NCI-H345 (cell line): ENCODE measurements around the gene CCM2L.
"Not testable (repeated sequence)": the region's sequence is repeated elsewhere in the genome, so short reads cannot be mapped to it uniquely, and the experiment has no call there.

Experiments used
- DNase-seq: peaks from one replicate; lab custom pipeline; 2025; lab: John Stamatoyannopoulos, UW

Gene CCM2L

DNA sequence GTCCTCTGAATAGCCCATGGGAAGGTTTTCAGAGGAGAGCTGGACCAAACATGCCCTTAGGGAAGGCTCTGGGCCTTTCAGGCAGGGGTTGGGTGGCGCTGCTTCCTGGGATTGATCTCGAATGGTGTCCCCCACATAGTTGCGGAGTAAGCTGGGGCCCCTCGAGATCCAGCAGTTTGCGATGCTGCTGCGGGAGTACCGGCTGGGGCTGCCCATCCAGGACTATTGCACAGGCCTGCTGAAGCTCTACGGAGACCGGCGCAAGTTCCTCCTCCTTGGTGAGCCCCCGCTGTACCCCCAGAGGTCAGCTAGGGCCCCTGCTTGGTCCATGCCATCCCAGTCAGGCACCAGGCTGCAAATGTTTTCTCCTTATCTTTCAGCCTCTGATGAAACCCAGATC lies 19.3 kb downstream of the CCM2L start:
- DNase-seq, result no peak

DNA sequence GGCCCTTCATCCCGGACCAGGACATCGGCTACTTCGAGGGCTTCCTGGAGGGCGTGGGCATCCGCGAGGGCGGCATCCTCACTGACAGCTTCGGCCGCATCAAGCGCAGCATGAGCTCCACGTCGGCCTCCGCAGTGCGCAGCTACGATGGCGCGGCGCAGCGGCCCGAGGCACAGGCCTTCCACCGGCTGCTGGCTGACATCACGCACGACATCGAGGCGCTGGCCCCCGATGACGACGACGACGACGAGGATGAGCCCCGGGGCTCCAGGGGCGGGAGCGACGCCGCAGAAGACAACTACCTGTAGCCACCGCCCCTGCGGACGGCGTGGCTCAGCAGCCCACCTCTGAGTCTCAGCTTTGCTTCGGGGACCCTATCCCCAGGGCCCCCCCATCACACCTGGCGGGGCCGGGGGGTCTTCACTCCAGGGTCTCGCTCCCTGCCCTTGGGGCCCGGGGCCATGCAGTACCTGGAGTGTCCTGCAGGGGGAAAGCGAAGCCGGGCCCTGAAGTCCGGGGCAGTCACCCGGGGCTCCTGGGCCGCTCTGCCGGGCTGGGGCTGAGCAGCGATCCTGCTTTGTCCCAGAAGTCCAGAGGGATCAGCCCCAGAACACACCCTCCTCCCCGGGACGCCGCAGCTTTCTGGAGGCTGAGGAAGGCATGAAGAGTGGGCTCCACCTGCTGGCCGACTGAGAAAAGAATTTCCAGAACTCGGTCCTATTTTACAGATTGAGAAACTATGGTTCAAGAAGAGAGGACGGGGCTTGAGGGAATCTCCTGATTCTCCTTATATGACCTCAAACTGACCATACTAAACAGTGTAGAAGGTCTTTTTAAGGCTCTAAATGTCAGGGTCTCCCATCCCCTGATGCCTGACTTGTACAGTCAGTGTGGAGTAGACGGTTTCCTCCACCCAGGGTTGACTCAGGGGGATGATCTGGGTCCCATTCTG lies 21.0 kb downstream of the CCM2L start:
- DNase-seq, result peak; percentile 71

GRCh38 chr20:32033316-32033715 lies 23.1 kb downstream of the CCM2L start:
- DNase-seq, result no peak

DNA sequence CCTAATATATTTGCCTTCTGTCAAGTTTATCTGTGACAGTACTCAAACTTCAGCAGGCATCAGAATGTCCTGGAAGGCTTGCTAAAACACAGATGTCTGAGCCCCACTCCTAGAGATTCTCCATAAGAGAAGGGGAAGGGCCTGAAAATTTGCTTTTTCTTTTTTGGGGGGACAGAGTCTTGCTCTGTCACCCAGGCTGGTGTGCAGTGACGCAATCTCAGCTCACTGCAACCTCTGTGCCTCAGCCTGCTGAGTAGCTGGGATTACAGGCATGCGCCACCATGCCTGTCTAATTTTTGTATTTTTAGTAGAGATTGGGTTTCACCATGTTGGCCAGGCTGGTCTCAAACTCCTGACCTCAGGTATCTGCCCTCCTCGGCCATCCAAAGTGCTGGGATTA lies 23.5 kb downstream of the CCM2L start:
- DNase-seq, result not testable (repeated sequence)

GRCh38 chr20:32034581-32035425 lies 24.6 kb downstream of the CCM2L start:
- no peak for DNase-seq

DNA sequence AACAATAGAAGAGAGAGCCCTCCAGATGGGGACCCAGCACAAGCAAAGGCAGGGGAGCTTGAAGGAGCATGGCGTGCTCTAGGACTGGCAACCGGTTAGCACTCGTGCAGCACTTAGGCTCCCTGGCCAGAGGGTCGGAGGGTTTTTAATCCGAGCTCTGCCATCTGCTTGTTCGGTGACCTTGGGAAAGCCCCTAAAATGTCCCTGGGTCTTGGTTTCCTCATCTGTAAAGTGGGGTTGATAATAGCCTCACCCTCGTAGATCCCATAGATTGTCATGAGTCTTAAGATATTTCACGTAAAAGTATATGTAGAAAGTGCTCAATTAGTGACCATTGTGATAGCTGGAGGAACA lies 25.2 kb downstream of the CCM2L start:
- DNase-seq, result no peak

GRCh38 chr20:32036252-32036651 lies 26.0 kb downstream of the CCM2L start:
- DNase-seq, result no peak

DNA sequence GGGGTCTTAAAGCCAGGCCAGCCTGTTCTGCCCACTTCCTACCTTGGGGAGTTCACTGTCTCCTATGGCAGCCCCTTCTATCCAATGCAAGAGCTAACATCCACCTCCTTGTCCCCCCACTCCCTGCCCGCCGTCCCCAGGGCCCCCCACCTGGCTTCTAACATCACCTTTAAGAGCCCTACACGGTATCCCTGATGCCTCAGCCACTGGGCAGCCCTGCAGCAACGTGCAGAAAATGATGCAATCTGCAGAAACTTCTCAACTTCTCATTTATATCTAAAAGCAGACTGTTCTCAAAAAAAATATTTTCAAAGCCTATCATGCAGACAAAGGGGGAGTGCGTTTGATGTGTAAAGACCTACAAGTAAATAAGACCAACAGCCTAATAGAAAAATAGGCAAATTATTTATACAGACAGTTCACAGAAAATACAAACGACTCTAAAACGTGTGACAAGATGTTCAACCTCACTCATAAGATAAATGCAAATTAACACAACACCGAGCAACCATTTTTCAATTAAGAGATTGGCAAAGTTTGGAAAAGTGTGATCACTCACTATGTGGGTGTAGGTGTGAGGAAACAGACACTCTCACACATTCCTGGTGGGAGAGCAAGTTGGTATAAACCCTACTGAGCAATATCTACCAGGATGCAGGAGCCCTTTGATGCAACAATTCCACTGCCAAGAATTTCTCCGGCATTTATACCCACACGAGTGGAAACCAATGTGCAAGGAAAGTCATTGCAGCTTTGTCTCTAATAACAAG lies 26.7 kb downstream of the CCM2L start:
- DNase-seq, result no peak

- DNase-seq, result no peak
Measured at GRCh38 chr20:32037929-32038328, 27.7 kb downstream of the CCM2L start.

GRCh38 chr20:32040142-32040953 lies 30.1 kb downstream of the CCM2L start:
- no peak for DNase-seq

GRCh38 chr20:32045999-32046398 lies 35.8 kb downstream of the CCM2L start:
- DNase-seq, result no peak

DNA sequence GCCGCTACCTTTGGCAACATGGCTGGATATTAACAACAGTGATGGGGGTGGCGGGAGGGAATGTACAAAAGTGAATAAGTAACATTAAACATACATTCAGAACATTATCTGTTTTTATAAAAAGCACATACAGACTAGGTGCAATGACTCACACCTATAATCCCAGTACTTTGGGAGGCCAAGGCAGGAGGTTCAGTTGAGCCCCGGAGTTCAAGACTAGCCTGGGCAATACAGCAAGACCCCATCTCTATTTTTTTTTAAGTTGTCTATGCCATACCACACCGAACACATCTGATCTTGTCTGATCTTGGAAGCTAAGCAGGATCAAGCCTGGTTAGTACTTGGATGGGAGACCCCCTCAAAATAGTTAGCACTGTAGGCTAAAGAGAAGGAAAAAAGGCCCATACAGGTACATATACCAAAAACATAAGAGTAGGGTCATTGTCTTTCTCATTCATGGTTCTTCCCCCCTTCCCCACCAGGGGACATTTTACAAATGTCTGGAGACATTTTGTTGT lies 40.1 kb downstream of the CCM2L start:
- DNase-seq, result no peak

- DNase-seq, result no peak
Measured at GRCh38 chr20:32050851-32051556, 40.8 kb downstream of the CCM2L start.

GRCh38 chr20:32051720-32052089 lies 41.5 kb downstream of the CCM2L start:
- DNase-seq, result no peak

DNA sequence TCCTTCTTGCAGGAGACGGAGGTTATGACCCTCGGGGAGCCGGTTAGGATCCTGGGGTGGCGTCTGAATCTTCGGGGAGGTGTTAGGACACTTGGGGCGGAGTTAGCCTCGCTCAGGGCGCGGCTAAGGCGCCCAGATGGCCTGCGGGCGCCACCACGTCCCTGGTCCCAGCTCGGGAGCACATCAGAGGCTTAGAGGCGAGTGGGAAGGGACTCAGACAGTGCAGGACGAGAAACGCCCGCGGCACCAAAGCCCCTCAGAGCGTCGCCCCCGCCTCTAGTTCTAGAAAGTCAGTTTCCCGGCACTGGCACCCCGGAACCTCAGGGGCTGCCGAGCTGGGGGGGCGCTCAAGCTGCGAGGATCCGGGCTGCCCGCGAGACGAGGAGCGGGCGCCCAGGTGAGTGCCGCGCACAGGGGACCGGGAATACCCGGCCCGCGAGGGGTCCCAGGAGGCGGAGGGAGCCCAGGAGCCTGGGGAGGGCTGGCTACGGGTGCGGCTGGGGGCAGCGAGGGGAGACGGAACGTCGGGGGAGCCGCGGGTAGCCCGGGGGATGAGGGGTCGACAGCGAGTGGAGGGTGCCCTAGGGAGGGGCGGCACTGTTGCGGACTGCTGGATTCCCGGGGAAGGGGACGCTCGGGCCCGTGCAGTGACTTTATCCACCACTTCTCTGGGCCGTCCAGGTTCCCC lies 42.0 kb downstream of the CCM2L start, which contains the start of gene HCK:
Gene HCK (plus strand): TSS at position 153 of the 688 bp plus-strand sequence.
- DNase-seq, result no peak

DNA sequence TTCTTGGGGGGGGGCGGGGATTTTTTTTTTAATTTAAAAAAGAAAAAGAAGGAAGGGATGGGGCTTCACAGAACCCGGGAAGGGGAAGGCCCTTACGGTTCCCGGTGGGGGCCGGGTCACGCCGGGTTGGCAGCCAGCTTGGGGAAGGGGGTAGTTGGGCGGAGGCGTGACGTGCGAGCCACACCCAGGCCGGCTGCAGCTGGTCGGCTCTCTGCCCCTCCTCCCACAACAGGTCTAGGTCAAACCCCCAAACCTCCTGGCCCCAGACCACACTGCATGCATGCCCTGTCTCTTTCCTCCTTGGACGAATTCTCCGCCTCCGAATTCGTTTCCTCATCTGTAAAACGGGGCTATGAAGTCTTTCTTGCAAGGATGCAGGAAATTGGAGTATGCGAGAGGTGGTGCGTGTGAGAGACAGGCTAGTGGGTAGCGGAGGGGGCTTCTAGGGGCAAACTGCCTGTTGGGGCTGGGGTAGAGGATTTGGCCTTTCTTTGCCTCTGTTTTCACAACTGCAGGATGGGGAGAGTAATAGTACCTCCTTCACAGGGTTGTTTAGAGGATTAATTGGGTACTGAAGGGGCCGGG lies 42.6 kb downstream of the CCM2L start:
- no peak for DNase-seq

DNA sequence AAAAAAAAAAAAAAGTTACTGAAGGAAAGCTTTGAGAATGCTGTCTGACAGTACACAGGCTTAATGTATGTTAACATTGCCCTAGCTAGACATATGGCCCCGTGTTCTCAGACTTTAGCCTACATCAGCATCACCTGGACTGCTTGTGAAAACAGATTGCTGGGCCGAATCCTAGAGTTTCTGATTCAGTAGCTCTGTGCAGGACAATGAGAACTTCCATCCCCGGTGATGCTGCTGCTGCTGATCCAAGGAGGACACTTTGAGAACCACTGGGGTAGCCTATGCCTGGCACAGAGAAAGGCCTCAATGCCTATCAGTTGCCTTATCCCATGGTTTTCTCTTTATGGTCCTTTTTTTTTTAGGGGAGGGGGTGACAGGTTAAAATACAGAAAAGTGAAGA lies 43.4 kb downstream of the CCM2L start:
- DNase-seq, result no peak

DNA sequence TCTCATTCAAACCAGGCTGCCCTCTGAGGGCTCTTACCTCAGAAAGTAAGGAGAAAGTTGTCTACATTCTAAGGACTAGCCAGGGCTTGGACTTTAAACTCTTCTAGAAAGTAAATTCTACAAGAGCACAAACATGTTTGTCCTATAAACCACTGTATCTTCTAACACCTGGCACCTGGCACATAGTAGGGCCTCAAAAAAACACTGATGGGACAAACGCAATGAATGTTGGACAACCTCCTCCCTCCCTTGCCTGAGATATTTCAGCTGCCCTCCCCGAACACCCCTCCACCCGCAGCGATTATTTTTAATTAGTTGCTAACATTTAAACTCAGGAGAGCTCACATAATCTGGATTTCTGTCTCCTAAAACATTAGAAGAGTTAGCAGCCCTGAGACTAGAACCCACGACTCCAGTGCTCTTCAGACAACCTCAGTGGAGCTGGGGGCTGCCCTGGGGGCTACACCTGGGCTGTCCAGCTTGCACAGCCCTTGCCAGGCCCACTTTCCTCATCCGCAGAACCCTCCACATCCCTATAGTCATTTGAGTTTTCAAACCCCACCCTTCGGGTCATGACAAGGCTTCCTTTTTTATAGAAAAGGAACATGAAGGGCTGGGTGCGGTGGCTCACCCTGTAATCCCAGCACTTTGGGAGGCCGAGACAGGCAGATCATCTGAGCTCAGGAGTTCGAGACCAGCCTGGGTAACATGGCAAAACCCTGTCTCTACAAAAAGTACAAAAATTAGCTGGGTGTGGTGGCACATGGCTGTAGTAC lies 46.7 kb downstream of the CCM2L start:
- no peak for DNase-seq
